K562 (cell line): ENCODE results near the gene HS3ST1. TPM values are rescaled to one million over a fixed set of nuclear protein-coding genes. Genes with fewer than 3 reads are reported as not detected.

Source experiments
- ATAC-seq: fragments of 200-7000 bp; cut with Tn5 transposase; 3 replicates; pipeline ENCODE4 v1.9.1; 2020; ENCODE audit warnings: moderate library complexity
- BruUV-seq: library from RNA; stranded (reverse); fragments of 400-500 nt; replicated peaks from 2 replicates; lab custom pipeline; 2021; lab: Mats Ljungman, UMichigan
- CTCF ChIA-PET: fragments of 300-600 bp; formaldehyde crosslinking; extraction: SDS; loops from one replicate; lab custom pipeline; 2021; ENCODE audit warnings: low intra/inter-chr PET ratio; lab: Yijun Ruan, JAX
- POLR2A ChIA-PET: fragments of 300-600, 350-650 bp; sonication (Branson Sonifier 250); formaldehyde crosslinking; extraction: SDS; loops from one replicate; lab custom pipeline; 2021; ENCODE audit warnings: antibody characterized with exemption, inconsistent platforms; lab: Yijun Ruan, JAX
- DNase-seq, 4 experiments: peaks; one replicate each; pipeline versions ENCODE4 v3.0.0 to v3.0.0-alpha.2; 2011 to 2018; ENCODE audit warnings: low spot score in 3 of 4, mixed read lengths in 3 of 4; ENCODE audit errors: extremely low read depth in 1 of 4
- FAIRE-seq: peaks from 2 replicates; lab custom pipeline; 2011; peaks lifted over from hg19 to GRCh38; lab: Jason Lieb, UNC
- H2AFZ ChIP-seq: 2 replicates; pipeline ENCODE4 v1.6.0; 2011; ENCODE audit warnings: low read depth, low read length, control low read depth, inconsistent platforms
- H3K27ac ChIP-seq: fragments of 200-600 bp; 3 replicates; pipeline ENCODE4 v1.8.0; 2011; ENCODE audit warnings: low read depth, mild to moderate bottlenecking, control low read depth, inconsistent platforms, low read length, moderate library complexity, mixed read lengths; ENCODE audit errors: extremely low read depth
- H3K27me3 ChIP-seq, 2 experiments: fragments of 300-600 bp in 1 of 2; 2 replicates in 1 of 2; 3 replicates in 1 of 2; pipeline versions ENCODE4 v1.6.0 to v1.8.0; 2011; ENCODE audit warnings: inconsistent platforms in 2 of 2, low read length in 2 of 2, mild to moderate bottlenecking in 1 of 2, mixed read lengths in 1 of 2, moderate library complexity in 1 of 2; ENCODE audit not compliant: control insufficient read depth in 2 of 2, insufficient read depth in 2 of 2
- H3K36me3 ChIP-seq: fragments of 300-600 bp; 3 replicates; pipeline ENCODE4 v1.8.0; 2011; ENCODE audit warnings: mild to moderate bottlenecking, low read length, inconsistent platforms; ENCODE audit not compliant: control insufficient read depth, insufficient read depth
- H3K4me1 ChIP-seq, 2 experiments: fragments of 200-600 bp in 1 of 2; replicated peaks in 1 of 2; 2 replicates in 1 of 2; 3 replicates in 1 of 2; pipeline versions ENCODE4 v1.5.1 to v1.8.0; 2011; ENCODE audit warnings: inconsistent platforms in 2 of 2, low read length in 2 of 2, mild to moderate bottlenecking in 1 of 2, mixed read lengths in 1 of 2, moderate library complexity in 1 of 2; ENCODE audit not compliant: control insufficient read depth in 2 of 2, insufficient read depth in 2 of 2
- H3K4me2 ChIP-seq: 2 replicates; pipeline ENCODE4 v1.6.1; 2011; ENCODE audit warnings: low read length, control low read depth, inconsistent platforms, mixed read lengths; ENCODE audit not compliant: insufficient read depth
- H3K4me3 ChIP-seq: fragments of 200-600 bp; sonication (generic), shearing (Covaris generic); 2 replicates; pipeline ENCODE4 v1.5.1; 2016; ENCODE audit warnings: control low read depth, inconsistent platforms
- H3K79me2 ChIP-seq: fragments of 200-600 bp; 3 replicates; pipeline ENCODE4 v1.8.0; 2011; ENCODE audit warnings: low read length, inconsistent platforms; ENCODE audit not compliant: control insufficient read depth, insufficient read depth
- H3K9ac ChIP-seq, 2 experiments: 2 replicates each; pipeline versions ENCODE4 v1.6.0 to v1.6.1; 2011; ENCODE audit warnings: low read depth in 2 of 2, low read length in 2 of 2, control low read depth in 1 of 2, inconsistent platforms in 1 of 2, mild to moderate bottlenecking in 1 of 2, mixed read lengths in 1 of 2; ENCODE audit not compliant: insufficient read depth in 1 of 2
- H3K9me1 ChIP-seq: one replicate; pipeline ENCODE4 v1.6.0; 2011; ENCODE audit warnings: inconsistent platforms, mild to moderate bottlenecking, low read length, moderate library complexity; ENCODE audit not compliant: control insufficient read depth, insufficient read depth
- H3K9me3 ChIP-seq: replicated peaks from 2 replicates; pipeline ENCODE4 v1.5.1; 2011; ENCODE audit warnings: low read depth, low read length, inconsistent platforms; ENCODE audit not compliant: control insufficient read depth, insufficient read depth
- H4K20me1 ChIP-seq: replicated peaks from 2 replicates; pipeline ENCODE4 v1.6.1; 2011; ENCODE audit warnings: low read length, inconsistent platforms, mixed read lengths; ENCODE audit not compliant: control insufficient read depth, insufficient read depth
- DPF2 ChIP-seq: fragments of 450-650 bp; IDR thresholded peaks from 2 replicates; pipeline ENCODE4 v1.6.1; 2016
- LEF1 ChIP-seq: fragments of 450-650 bp; IDR thresholded peaks from 2 replicates; pipeline ENCODE4 v1.6.1; 2016; ENCODE audit warnings: mild to moderate bottlenecking
- MXD1 ChIP-seq: fragments of 250-450 bp; sonication (Bioruptor Pico); IDR thresholded peaks from 2 replicates; pipeline ENCODE4 v1.8.0; 2021; ENCODE audit warnings: borderline replicate concordance, mild to moderate bottlenecking, moderate library complexity; ENCODE audit not compliant: poor library complexity, severe bottlenecking
- SIX5 ChIP-seq, 2 experiments: IDR thresholded peaks; 2 replicates each; pipeline ENCODE4 v1.6.1; 2011; ENCODE audit warnings: low read length in 2 of 2, borderline replicate concordance in 1 of 2, low read depth in 1 of 2, mild to moderate bottlenecking in 1 of 2, moderate library complexity in 1 of 2; ENCODE audit not compliant: insufficient read depth in 1 of 2
- TBP ChIP-seq: optimal IDR thresholded peaks from 2 replicates; pipeline ENCODE3; 2011; ENCODE audit warnings: low read depth, low read length, improper control_type of control experiment
- U2AF1 ChIP-seq: fragments of 200-400 bp; formaldehyde crosslinking; optimal IDR thresholded peaks from 2 replicates; pipeline ENCODE3; 2017; ENCODE audit warnings: mild to moderate bottlenecking, low read depth, low read length, moderate library complexity
- ZNF444 ChIP-seq: fragments of 250-450 bp; sonication (Bioruptor Pico); IDR thresholded peaks from 2 replicates; pipeline ENCODE4 v1.4.0; 2020; ENCODE audit warnings: mild to moderate bottlenecking, moderate library complexity
- ZNF512 ChIP-seq: IDR thresholded peaks from 2 replicates; pipeline ENCODE4 v1.6.1; 2016; ENCODE audit warnings: missing genetic modification characterization, missing compliant biosample characterization
- ZNF76 ChIP-seq: fragments of 250-450 bp; sonication (Bioruptor Pico); IDR thresholded peaks from 2 replicates; pipeline ENCODE4 v1.4.0; 2020; ENCODE audit warnings: mild to moderate bottlenecking, moderate library complexity, borderline replicate concordance
- WGBS: fragments of 100-300 bp; shearing (Covaris generic); methylation state at CpG from one replicate; pipeline ENCODE4 v1.1.6; 2016; ENCODE audit warnings: low coverage, mixed read lengths; ENCODE audit not compliant: insufficient coverage; ENCODE audit errors: missing lambda C conversion rate; 5-methylcytosine and 5-hydroxymethylcytosine counted together
- in situ Hi-C: fragments of 300-500 bp; cut with MboI; formaldehyde crosslinking; loops from 4 replicates; pipeline ENCODE4 v1.15.0; 2018; ENCODE audit warnings: inconsistent platforms, mixed read lengths
- intact Hi-C: fragments of 100-400 bp; cut with micrococcal nuclease; formaldehyde crosslinking; loops from 2 replicates; pipeline ENCODE4 v1.14.2; 2022
- polyA plus RNA-seq, 8 experiments: library from polyadenylated mRNA; depleted of rRNA in 4 of 8; stranded (reverse) in 5 of 8; unstranded in 3 of 8; fragments of >200 nt; fragmentation: Nextera tagmentation in 2 of 8; fragmentation: Illumina TruSeq in 1 of 8; extraction: Ambion mirVana in 2 of 8; extraction: Trizol in 1 of 8; gene quantifications; 2 replicates each; pipeline versions ENCODE4 v1.2.1 to v1.2.3, GENCODE V29; 2011 to 2014; ENCODE audit warnings: inconsistent platforms in 1 of 8, missing spikeins in 1 of 8
- total RNA-seq, 7 experiments: library from RNA; depleted of rRNA in 6 of 7; stranded (reverse); fragments of >200 nt in 6 of 7; fragmentation: Illumina TruSeq in 2 of 7; extraction: Trizol in 2 of 7; gene quantifications; 2 replicates each; pipeline versions ENCODE4 v1.2.1 to v1.2.3, GENCODE V29; 2011 to 2021; ENCODE audit warnings: low replicate concordance in 1 of 7

Gene HS3ST1
- total and polyA plus RNA-seq, 9 of the 15 experiments (the other 6 are each of a cell fraction or from before 2014, with no cell fraction given), result 0.02 TPM; not detected in 8

GRCh38 chr4:11438647-11439046 is 10.0 kb upstream of the HS3ST1 start:
- H3K27ac ChIP-seq, result no peak overlapping the region
- H3K9ac ChIP-seq, result no peak overlapping the region
- H2AFZ ChIP-seq, result no peak overlapping the region
- H3K9me1 ChIP-seq, result no peaks in the 10 kb centered on the region
- no peaks in the 10 kb centered on the region for H3K27me3 ChIP-seq
- DNase-seq (no peak), FAIRE-seq (no peak), ATAC-seq (no peak)
- POLR2A ChIA-PET, result no interaction called here
- H3K9me3 ChIP-seq, result no peaks in the 10 kb centered on the region
- H3K36me3 ChIP-seq, result no peaks in the 10 kb centered on the region
- in situ Hi-C loops (no loop called here), intact Hi-C loops (no loop called here)
- no peaks in the 10 kb centered on the region for H3K4me1 ChIP-seq
- TF ChIP-seq TBP (no peak), SIX5 (IDR thresholded peaks at IDR 0.05; ENCODE audit: borderline replicate concordance in 1 of 2, insufficient read depth in 1 of 2, low read depth in 1 of 2, low read length in 2 of 2) (no peak)
- CTCF ChIA-PET, result no interaction called here
- 0% methylated on average over 3 of the region's 3 CpGs for WGBS
- no TSS peak for BruUV-seq
- H3K4me3 ChIP-seq, result no peak overlapping the region
- no peaks in the 10 kb centered on the region for H4K20me1 ChIP-seq
- H3K4me2 ChIP-seq, result no peak overlapping the region
- no peaks in the 10 kb centered on the region for H3K79me2 ChIP-seq

- H3K27ac ChIP-seq, result no peak overlapping the region
- POLR2A ChIA-PET, result no interaction called here
- TF ChIP-seq ZNF76 (CRISPR knock-in tag) (no peak), U2AF1 (no peak), ZNF512 (tag) (no peak), MXD1 (CRISPR knock-in tag) (no peak), ZNF444 (no peak), LEF1 (no peak), DPF2 (no peak)
- H3K36me3 ChIP-seq, result no peaks in the 10 kb centered on the region
- FAIRE-seq (no peak), DNase-seq (no peak), ATAC-seq (no peak)
- in situ Hi-C loops, result no loop called here
- CTCF ChIA-PET, result no interaction called here
- no peaks in the 10 kb centered on the region for H4K20me1 ChIP-seq
- no peaks in the 10 kb centered on the region for H3K9me3 ChIP-seq
- no peaks in the 10 kb centered on the region for H3K79me2 ChIP-seq
- H3K4me2 ChIP-seq, result no peak overlapping the region
- no peaks in the 10 kb centered on the region for H3K9me1 ChIP-seq
- no peak overlapping the region for H2AFZ ChIP-seq
- H3K4me3 ChIP-seq, result no peak overlapping the region
- H3K9ac ChIP-seq, result no peak overlapping the region
- H3K27me3 ChIP-seq, result no peaks in the 10 kb centered on the region
- 0% methylated on average over 5 of the region's 5 CpGs for WGBS
- BruUV-seq, result no TSS peak
- no peaks in the 10 kb centered on the region for H3K4me1 ChIP-seq
- intact Hi-C loops, result no loop called here
These were observed 8.0 kb upstream of the HS3ST1 start for GRCh38 chr4:11436673-11437072.
